Stimulated activated naive CD8-positive, alpha-beta T cell treated with anti-CD3 and anti-CD28 coated beads, Interleukin-15, Interleukin-2, amounts not matched to agents 100 ng/mL and 50 ng/mL, for 24 hours (primary cell): ENCODE measurements around the gene WFIKKN2.

Experiments
- H3K27ac Mint-ChIP-seq: one replicate; pipeline ENCODE4 v1.8.0; 2021; ENCODE audit warnings: mild to moderate bottlenecking, mixed read lengths
- H3K27me3 Mint-ChIP-seq: one replicate; pipeline ENCODE4 v1.8.0; 2021; ENCODE audit warnings: mixed read lengths
- H3K36me3 Mint-ChIP-seq: one replicate; pipeline ENCODE4 v1.8.0; 2021; ENCODE audit warnings: low read depth, mixed read lengths
- H3K4me1 Mint-ChIP-seq: one replicate; pipeline ENCODE4 v1.8.0; 2021; ENCODE audit warnings: low read depth, mixed read lengths
- H3K4me3 Mint-ChIP-seq: one replicate; pipeline ENCODE4 v1.8.0; 2021; ENCODE audit warnings: mild to moderate bottlenecking, mixed read lengths
- H3K9me3 Mint-ChIP-seq: one replicate; pipeline ENCODE4 v1.8.0; 2021; ENCODE audit warnings: mixed read lengths

The WFIKKN2 gene

GRCh38 chr17:50887705-50888245, 52.4 kb downstream of the WFIKKN2 start:
- no peak overlapping the region for H3K27ac Mint-ChIP-seq
- no peaks in the 10 kb centered on the region for H3K36me3 Mint-ChIP-seq
- no peaks in the 10 kb centered on the region for H3K27me3 Mint-ChIP-seq
- H3K4me1 Mint-ChIP-seq: peaks cover 20% of the 10 kb centered on the region
- H3K4me3 Mint-ChIP-seq: no peak overlapping the region
- no peaks in the 10 kb centered on the region for H3K9me3 Mint-ChIP-seq

DNA sequence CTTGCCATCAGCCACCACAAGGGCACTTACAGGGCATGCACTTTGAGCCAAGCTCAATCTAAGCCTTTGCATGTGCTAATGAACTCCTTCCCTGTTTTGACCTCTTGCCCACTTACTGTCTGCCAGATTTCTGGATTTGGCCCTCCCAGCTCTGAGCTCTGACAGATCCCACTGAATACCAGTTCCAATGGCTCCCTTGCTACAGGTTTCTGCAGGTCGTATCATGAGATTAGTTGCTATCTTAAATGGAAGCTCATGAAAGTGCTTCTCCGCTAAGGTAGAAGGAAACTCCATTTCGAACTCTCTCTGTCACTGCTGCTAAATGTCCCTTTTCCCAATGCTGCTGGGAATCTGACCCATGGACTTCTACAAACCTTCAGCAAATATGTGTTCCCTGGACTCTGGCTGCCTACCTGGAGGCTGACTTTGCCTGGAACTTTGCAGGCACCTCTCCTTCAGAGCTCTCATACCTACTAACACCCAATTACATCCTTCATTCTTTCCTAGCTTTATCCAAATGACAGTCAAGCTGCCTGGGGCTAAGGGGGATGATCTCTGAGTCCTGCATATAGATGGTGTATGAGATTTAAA, 54.2 kb downstream of the WFIKKN2 start:
- Mint-ChIP-seq H3K27me3 (no peaks in the 10 kb centered on the region), H3K9me3 (no peaks in the 10 kb centered on the region), H3K36me3 (no peaks in the 10 kb centered on the region), H3K4me3 (no peak overlapping the region), H3K27ac (no peak overlapping the region), H3K4me1 (peaks cover 13% of the 10 kb centered on the region)

DNA sequence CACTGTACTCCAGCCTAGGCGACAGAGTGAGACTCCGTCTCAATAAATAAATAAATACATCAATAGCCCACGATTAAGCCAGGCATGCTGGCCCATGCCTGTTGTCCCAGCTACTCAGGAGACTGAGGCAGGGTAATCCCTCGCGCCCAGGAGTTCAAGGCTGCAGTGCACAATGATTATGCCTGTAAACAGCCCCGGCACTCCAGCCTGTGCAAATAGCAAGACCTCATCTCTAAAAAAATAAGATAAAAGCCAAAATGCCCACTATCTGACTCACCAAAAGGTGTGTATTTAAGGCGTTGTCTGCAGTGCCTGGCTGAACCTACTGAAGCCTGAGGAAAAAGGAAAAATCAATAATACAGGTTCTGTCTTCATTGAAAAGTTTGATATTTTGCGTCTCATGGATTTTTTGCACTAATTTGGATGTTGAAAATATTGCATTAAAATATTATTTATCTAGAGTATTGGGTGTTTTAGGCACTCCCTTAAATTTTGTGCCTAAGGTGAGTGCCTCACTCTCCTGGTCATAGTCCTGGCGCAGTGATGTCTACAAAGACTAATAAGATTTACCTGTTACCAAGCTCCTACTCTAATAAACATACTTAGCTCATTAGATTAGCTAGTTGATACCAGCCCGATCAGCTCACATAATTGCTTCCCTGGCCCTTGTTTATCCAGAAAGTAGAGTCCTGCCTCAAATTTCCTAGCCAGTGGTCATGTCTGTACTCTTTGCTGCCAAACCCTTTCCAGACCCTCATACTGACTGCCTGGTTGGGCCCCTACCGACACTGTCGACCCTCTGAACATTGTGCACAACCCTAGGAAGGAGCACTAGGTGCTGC, 55.5 kb downstream of the WFIKKN2 start:
- peaks cover 13% of the 10 kb centered on the region for H3K4me1 Mint-ChIP-seq
- no peaks in the 10 kb centered on the region for H3K36me3 Mint-ChIP-seq

DNA sequence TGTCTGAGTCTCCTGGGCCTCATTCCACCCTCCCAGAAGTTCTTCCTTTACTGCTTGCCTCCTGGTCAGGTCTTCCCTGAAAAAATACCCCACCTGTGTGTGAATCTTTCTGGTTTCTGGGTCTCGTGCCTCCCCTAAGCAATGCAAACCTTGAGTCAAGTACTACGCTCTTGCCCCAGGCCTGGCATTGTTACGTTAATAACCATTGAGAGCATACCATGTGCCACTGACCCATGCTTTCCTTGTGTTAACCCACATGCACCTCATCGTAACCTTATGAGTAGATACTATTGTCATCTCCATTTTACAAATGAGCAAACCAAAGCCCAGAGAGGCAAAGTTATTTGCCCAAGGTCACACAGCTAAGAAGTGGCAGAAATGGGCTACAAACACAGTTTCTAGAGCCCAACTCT, 56.2 kb downstream of the WFIKKN2 start:
- Mint-ChIP-seq H3K27me3 (no peaks in the 10 kb centered on the region), H3K36me3 (no peaks in the 10 kb centered on the region), H3K9me3 (no peaks in the 10 kb centered on the region), H3K27ac (no peak overlapping the region), H3K4me3 (no peak overlapping the region), H3K4me1 (peaks cover 13% of the 10 kb centered on the region)

More for the DNA sequence above, 55.5 kb downstream of the WFIKKN2 start:
- H3K27me3 Mint-ChIP-seq: no peaks in the 10 kb centered on the region
- H3K27ac Mint-ChIP-seq: no peak overlapping the region
- no peak overlapping the region for H3K4me3 Mint-ChIP-seq
- no peaks in the 10 kb centered on the region for H3K9me3 Mint-ChIP-seq
